IPS DF 6.9 (cell line): ENCODE measurements around the gene CANT1.

Experiments
- DNase-seq: peaks from one replicate; pipeline ENCODE4 v3.0.0-alpha.2; 2013; ENCODE audit warnings: low read depth, low spot score
- H3K27ac ChIP-seq: one replicate; pipeline ENCODE4 v1.5.1; 2013; ENCODE audit warnings: low read length, control low read depth
- H3K27me3 ChIP-seq: 2 replicates; pipeline ENCODE4 v1.6.1; 2013; ENCODE audit warnings: mild to moderate bottlenecking, low read length; ENCODE audit not compliant: control insufficient read depth, insufficient read depth
- H3K36me3 ChIP-seq: 2 replicates; pipeline ENCODE4 v1.6.1; 2013; ENCODE audit warnings: low read length; ENCODE audit not compliant: control insufficient read depth, insufficient read depth
- H3K4me1 ChIP-seq: 2 replicates; pipeline ENCODE4 v1.6.1; 2013; ENCODE audit warnings: low read length; ENCODE audit not compliant: control insufficient read depth, insufficient read depth
- H3K4me3 ChIP-seq: 2 replicates; pipeline ENCODE4 v1.5.1; 2013; ENCODE audit warnings: mild to moderate bottlenecking, low read length
- H3K9me3 ChIP-seq: 2 replicates; pipeline ENCODE4 v1.6.1; 2013; ENCODE audit warnings: low read length, inconsistent platforms; ENCODE audit not compliant: control insufficient read depth, insufficient read depth
- WGBS: extraction: QIAGEN DNeasy Blood & Tissue Kit; methylation state at CpG from one replicate; pipeline ENCODE4 v1.1.7; 2013; ENCODE audit warnings: mixed read lengths, missing lambda C conversion rate; ENCODE audit not compliant: insufficient read length, insufficient coverage; 5-methylcytosine and 5-hydroxymethylcytosine counted together

Gene CANT1

GRCh38 chr17:79006794-79007503 is 2.6 kb downstream of the CANT1 start:
- peaks cover 2% of the 10 kb centered on the region; the same call in 1 of the 2 replicates for H3K4me1 ChIP-seq
- no peak overlapping the region for H3K27ac ChIP-seq
- DNase-seq: no peak
- no peaks in the 10 kb centered on the region for H3K9me3 ChIP-seq
- H3K27me3 ChIP-seq: peaks cover 27% of the 10 kb centered on the region
- H3K36me3 ChIP-seq: 0 out of 2 replicates have a peak, but pooled peaks cover 2% of the 10 kb centered on the region
- H3K4me3 ChIP-seq: no peak overlapping the region
- no CpG with 5 or more reads among the region's 19 CpGs for WGBS

GRCh38 chr17:79006046-79006445 is 3.5 kb downstream of the CANT1 start:
- no peaks in the 10 kb centered on the region for H3K9me3 ChIP-seq
- peaks cover 2% of the 10 kb centered on the region; the same call in 1 of the 2 replicates for H3K4me1 ChIP-seq
- H3K4me3 ChIP-seq: no peak overlapping the region
- H3K27ac ChIP-seq: no peak overlapping the region
- DNase-seq: no peak
- 0 out of 2 replicates have a peak, but pooled peaks cover 2% of the 10 kb centered on the region for H3K36me3 ChIP-seq
- H3K27me3 ChIP-seq: peaks cover 32% of the 10 kb centered on the region
- no CpG with 5 or more reads among the region's 8 CpGs for WGBS

- peaks cover 2% of the 10 kb centered on the region; the same call in 1 of the 2 replicates for H3K4me1 ChIP-seq
- no peak overlapping the region for H3K4me3 ChIP-seq
- H3K27me3 ChIP-seq: peaks cover 32% of the 10 kb centered on the region
- no peak for DNase-seq
- WGBS: 100% methylated on average over 2 of the region's 12 CpGs
- no peak overlapping the region for H3K27ac ChIP-seq
- H3K9me3 ChIP-seq: no peaks in the 10 kb centered on the region
- H3K36me3 ChIP-seq: 0 out of 2 replicates have a peak, but pooled peaks cover 2% of the 10 kb centered on the region
Measured at GRCh38 chr17:79005063-79005861, 4.3 kb downstream of the CANT1 start.

- WGBS: 100% methylated on average over 1 of the region's 3 CpGs
- Histone ChIP-seq H3K4me3 (no peak overlapping the region), H3K27me3 (peaks cover 32% of the 10 kb centered on the region), H3K9me3 (no peaks in the 10 kb centered on the region), H3K4me1 (0 out of 2 replicates have a peak, but pooled peaks cover 2% of the 10 kb centered on the region), H3K27ac (no peak overlapping the region), H3K36me3 (0 out of 2 replicates have a peak, but pooled peaks cover 2% of the 10 kb centered on the region)
- no peak for DNase-seq
Measured at GRCh38 chr17:79003661-79004411, 5.7 kb downstream of the CANT1 start.

GRCh38 chr17:79002796-79003593 is 6.6 kb downstream of the CANT1 start:
- H3K4me1 ChIP-seq: no peaks in the 10 kb centered on the region
- no peak for DNase-seq
- H3K9me3 ChIP-seq: no peaks in the 10 kb centered on the region
- peaks cover 29% of the 10 kb centered on the region for H3K27me3 ChIP-seq
- no CpG with 5 or more reads among the region's 20 CpGs for WGBS
- 0 out of 2 replicates have a peak, but pooled peaks cover 2% of the 10 kb centered on the region for H3K36me3 ChIP-seq
- no peak overlapping the region for H3K27ac ChIP-seq
- H3K4me3 ChIP-seq: no peak overlapping the region

- DNase-seq: no peak
- H3K27ac ChIP-seq: no peak overlapping the region
- H3K36me3 ChIP-seq: peaks cover 2% of the 10 kb centered on the region; the same call in 1 of the 2 replicates
- no peak overlapping the region for H3K4me3 ChIP-seq
- WGBS: no CpG with 5 or more reads among the region's 14 CpGs
- no peaks in the 10 kb centered on the region for H3K4me1 ChIP-seq
- H3K9me3 ChIP-seq: no peaks in the 10 kb centered on the region
- H3K27me3 ChIP-seq: peaks cover 27% of the 10 kb centered on the region
Measured at GRCh38 chr17:79002291-79002690, 7.3 kb downstream of the CANT1 start.

- H3K36me3 ChIP-seq: peaks cover 9% of the 10 kb centered on the region
- H3K27me3 ChIP-seq: peaks cover 26% of the 10 kb centered on the region
- H3K9me3 ChIP-seq: no peaks in the 10 kb centered on the region
- H3K27ac ChIP-seq: no peak overlapping the region
- no CpG with 5 or more reads among the region's 19 CpGs for WGBS
- no peaks in the 10 kb centered on the region for H3K4me1 ChIP-seq
- H3K4me3 ChIP-seq: no peak overlapping the region
- no peak for DNase-seq
Measured at GRCh38 chr17:79001190-79002020, 8.2 kb downstream of the CANT1 start.

GRCh38 chr17:79000396-79001189 is 9.0 kb downstream of the CANT1 start:
- no peak overlapping the region for H3K27ac ChIP-seq
- WGBS: no CpG with 5 or more reads among the region's 25 CpGs
- DNase-seq: no peak

More at GRCh38 chr17:79000396-79001189, 9.0 kb downstream of the CANT1 start:
- Histone ChIP-seq H3K27me3 (peaks cover 19% of the 10 kb centered on the region), H3K4me3 (no peak overlapping the region), H3K36me3 (peaks cover 7% of the 10 kb centered on the region), H3K9me3 (no peaks in the 10 kb centered on the region), H3K4me1 (no peaks in the 10 kb centered on the region)
